Measurements from ENCODE around the gene NPDC1. TPM values are rescaled to one million over a fixed set of nuclear protein-coding genes. Genes with fewer than 3 reads are reported as not detected.

NPDC1 gene
- total and polyA plus RNA-seq, 11 donors = 38.4 to 114 (median 55.1) TPM

GRCh38 chr9:137077758-137078693 is 32.0 kb upstream of the NPDC1 start:
- Histone ChIP-seq H3K36me3 (peaks cover 0 to 48% (median 39%) of the 10 kb centered on the region in 9 donors), H3K4me1 (peaks cover 0 to 38% (median 11%) of the 10 kb centered on the region in 12 donors), H3K27ac (peak overlapping the region in 8 of 12 donors; percentile 22 to 83 (median 62)), H3K4me3 (peak overlapping the region; percentile 57 to 85 (median 70)), H3K9me3 (no peaks in the 10 kb centered on the region), H3K27me3 (no peaks in the 10 kb centered on the region)
- TF ChIP-seq POLR2A (IDR thresholded peaks at IDR 0.05) = no peak
- no peak for TF ChIP-seq CTCF (IDR thresholded peaks at IDR 0.05)
- intact Hi-C loops (cut with DNase I) = no loop called here
- peak in 1 of 5 donors; percentile 77 for DNase-seq
- ATAC-seq = peak in 3 of 4 donors; percentile 14 to 17 (median 17)
- 16 to 27% (median 20%) methylated on average over 32 to 76 of the region's 76 CpGs for WGBS, 4 donors

DNA sequence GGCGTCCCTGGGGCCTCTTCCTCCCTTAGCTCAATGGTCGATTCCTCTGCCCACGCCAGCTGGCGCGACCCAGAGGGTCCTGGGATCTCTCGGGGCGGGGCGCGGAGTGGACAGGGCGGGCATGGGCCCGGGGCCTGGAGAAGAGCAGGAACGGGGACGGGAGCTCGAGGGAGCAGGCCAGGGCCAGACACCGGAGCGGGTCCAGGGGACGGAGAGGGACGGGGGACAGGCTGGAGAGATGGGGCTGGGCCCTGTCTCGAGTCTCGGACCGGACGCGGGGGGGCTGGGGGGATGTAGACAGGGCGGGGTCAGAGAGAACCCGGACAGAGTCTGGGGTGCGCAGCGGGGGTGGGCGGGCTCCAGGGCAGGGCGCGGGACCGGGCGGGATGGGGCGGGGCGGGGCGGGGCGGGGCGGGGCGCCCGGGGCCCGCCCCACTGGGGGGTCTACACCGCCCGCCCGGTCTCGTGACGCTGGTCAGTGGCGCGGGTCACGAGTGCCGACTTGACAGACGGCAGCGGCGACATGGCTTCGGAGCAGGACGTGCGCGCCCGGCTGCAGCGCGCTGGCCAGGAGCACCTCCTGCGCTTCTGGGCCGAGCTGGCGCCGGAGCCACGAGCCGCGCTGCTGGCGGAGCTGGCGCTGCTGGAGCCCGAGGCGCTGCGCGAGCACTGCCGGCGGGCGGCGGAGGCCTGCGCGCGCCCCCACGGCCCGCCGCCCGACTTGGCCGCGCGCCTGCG is 31.2 kb upstream of the NPDC1 start, which contains the start of gene UAP1L1:
Gene UAP1L1 (plus strand): TSS at position 508 of the 738 bp plus-strand sequence. CDS start 16 bp downstream, at position 524.
- peak within 1 kb of the TSS in 11 of 12 donors; percentile 18 to 83 (median 59) for H3K27ac ChIP-seq
- no peaks in the 10 kb centered on the region for H3K27me3 ChIP-seq
- TF ChIP-seq CTCF (IDR thresholded peaks at IDR 0.05) = no peak
- TF ChIP-seq POLR2A (IDR thresholded peaks at IDR 0.05) = peak in 1 of 2 donors; percentile 45
- peak; percentile 78 to 93 (median 85) for DNase-seq
- H3K9me3 ChIP-seq = no peaks in the 10 kb centered on the region
- H3K4me3 ChIP-seq = peak within 1 kb of the TSS; percentile 57 to 85 (median 70)
- intact Hi-C loops (cut with DNase I) = no loop called here
- peaks cover 0 to 39% (median 33%) of the 10 kb centered on the region in 9 donors for H3K36me3 ChIP-seq
- ATAC-seq = peak; percentile 40 to 74 (median 64)
- H3K4me1 ChIP-seq = peaks cover 0 to 46% (median 11%) of the 10 kb centered on the region in 12 donors
- WGBS, 4 donors = 1 to 9% (median 2%) methylated on average over 13 to 85 of the region's 87 CpGs

- Histone ChIP-seq H3K9me3 (no peaks in the 10 kb centered on the region), H3K27ac (peak overlapping the region in 10 of 12 donors; percentile 18 to 83 (median 64)), H3K4me3 (peak overlapping the region in 11 of 12 donors; percentile 57 to 85 (median 72)), H3K27me3 (no peaks in the 10 kb centered on the region), H3K36me3 (peaks cover 0 to 34% (median 27%) of the 10 kb centered on the region in 9 donors), H3K4me1 (peaks cover 0 to 50% (median 11%) of the 10 kb centered on the region in 12 donors)
- DNase-seq (no peak), ATAC-seq (peak in 1 of 4 donors; percentile 8)
- 64 to 74% (median 71%) methylated on average over 14 to 15 of the region's 15 CpGs for WGBS, 4 donors
- TF ChIP-seq CTCF (IDR thresholded peaks at IDR 0.05) = no peak
- TF ChIP-seq POLR2A (IDR thresholded peaks at IDR 0.05) = no peak
- intact Hi-C loops (cut with DNase I) = no loop called here
These were observed 30.6 kb upstream of the NPDC1 start for GRCh38 chr9:137076636-137077009.
